ENCODE measurements around the gene KIF7. TPM values are rescaled to one million over a fixed set of nuclear protein-coding genes. Genes with fewer than 3 reads are reported as not detected.
"Not testable (repeated sequence)": the region's sequence is repeated elsewhere in the genome, so short reads cannot be mapped to it uniquely, and the experiment has no call there.

Gene KIF7
- total RNA-seq, 4 donors from 2014 or later, result 17.0 to 26.3 (median 18.3) TPM

GRCh38 chr15:89690276-89691218, 35.3 kb upstream of the KIF7 start, which contains the start of the genes PEX11A and WDR93:
Gene PEX11A, minus strand, starts transcription at chr15:89690754. Its CDS starts 122 bp downstream, at chr15:89690632.
Gene WDR93, plus strand, starts transcription at chr15:89690811. Its CDS starts 10,936 bp downstream, at chr15:89701747.
- TF ChIP-seq, protein P1, sequence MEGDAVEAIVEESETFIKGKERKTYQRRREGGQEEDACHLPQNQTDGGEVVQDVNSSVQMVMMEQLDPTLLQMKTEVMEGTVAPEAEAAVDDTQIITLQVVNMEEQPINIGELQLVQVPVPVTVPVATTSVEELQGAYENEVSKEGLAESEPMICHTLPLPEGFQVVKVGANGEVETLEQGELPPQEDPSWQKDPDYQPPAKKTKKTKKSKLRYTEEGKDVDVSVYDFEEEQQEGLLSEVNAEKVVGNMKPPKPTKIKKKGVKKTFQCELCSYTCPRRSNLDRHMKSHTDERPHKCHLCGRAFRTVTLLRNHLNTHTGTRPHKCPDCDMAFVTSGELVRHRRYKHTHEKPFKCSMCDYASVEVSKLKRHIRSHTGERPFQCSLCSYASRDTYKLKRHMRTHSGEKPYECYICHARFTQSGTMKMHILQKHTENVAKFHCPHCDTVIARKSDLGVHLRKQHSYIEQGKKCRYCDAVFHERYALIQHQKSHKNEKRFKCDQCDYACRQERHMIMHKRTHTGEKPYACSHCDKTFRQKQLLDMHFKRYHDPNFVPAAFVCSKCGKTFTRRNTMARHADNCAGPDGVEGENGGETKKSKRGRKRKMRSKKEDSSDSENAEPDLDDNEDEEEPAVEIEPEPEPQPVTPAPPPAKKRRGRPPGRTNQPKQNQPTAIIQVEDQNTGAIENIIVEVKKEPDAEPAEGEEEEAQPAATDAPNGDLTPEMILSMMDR (IDR thresholded peaks at IDR 0.05), result peak in 1 of 4 experiments; percentile 20
- TF ChIP-seq POLR2AphosphoS5 (IDR thresholded peaks at IDR 0.05) (peak; percentile 51), POLR2A (IDR thresholded peaks at IDR 0.05) (peak; percentile 12 to 31), EP300 (IDR thresholded peaks at IDR 0.05) (no peak)
- Histone ChIP-seq H3K9me3 (no peaks in the 10 kb centered on the region), H3K27ac (peak within 1 kb of the TSS in 3 of 4 donors; percentile 61 to 79 (median 77)), H3K4me1 (peaks cover 0 to 48% (median 6%) of the 10 kb centered on the region in 3 donors), H3K4me3 (peak within 1 kb of the TSS; percentile 84 to 90), H3K27me3 (no peaks in the 10 kb centered on the region), H3K36me3 (peaks cover 0 to 6% of the 10 kb centered on the region in 2 donors)
- WGBS, 2 donors (ENCODE audit: low coverage in 1 of 2), result 0 to 5% methylated on average over 2 to 13 of the region's 60 CpGs
- ATAC-seq, result peak; percentile 93

DNA sequence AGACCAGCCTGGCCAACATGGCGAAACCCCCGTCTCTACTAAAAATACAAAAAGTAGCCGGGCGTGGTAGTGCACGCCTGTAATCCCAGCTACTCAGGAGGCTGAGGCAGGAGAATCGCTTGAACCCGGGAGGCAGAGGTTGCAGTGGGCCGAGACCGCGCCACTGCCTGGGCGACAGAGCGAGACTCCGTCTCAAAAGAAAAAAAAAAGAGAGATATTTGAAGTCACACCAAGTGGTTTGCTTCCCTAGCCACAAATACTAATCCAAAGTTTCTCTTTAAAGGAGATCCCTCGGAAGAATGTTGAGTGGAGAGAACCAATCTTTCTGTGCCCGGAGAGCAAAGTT, 34.6 kb upstream of the KIF7 start:
- H3K9me3 ChIP-seq, H3K27me3 ChIP-seq, ATAC-seq: not testable (repeated sequence)
- H3K4me3 ChIP-seq, result peak overlapping the region; percentile 84 to 90
- H3K27ac ChIP-seq, result peak overlapping the region in 3 of 4 donors; percentile 61 to 79 (median 77)
- WGBS, 2 donors (ENCODE audit: low coverage in 1 of 2), result 40 to 41% methylated on average over 1 to 5 of the region's 15 CpGs
- peaks cover 0 to 48% (median 6%) of the 10 kb centered on the region in 3 donors for H3K4me1 ChIP-seq
- peaks cover 0 to 11% of the 10 kb centered on the region in 2 donors for H3K36me3 ChIP-seq

- H3K36me3 ChIP-seq, result peaks cover 0 to 35% of the 10 kb centered on the region in 2 donors
- no peaks in the 10 kb centered on the region for H3K9me3 ChIP-seq
- H3K4me1 ChIP-seq, result peaks cover 3 to 55% (median 6%) of the 10 kb centered on the region in 3 donors
- no peak for ATAC-seq
- H3K4me3 ChIP-seq, result no peak overlapping the region
- H3K27me3 ChIP-seq, result no peaks in the 10 kb centered on the region
- H3K27ac ChIP-seq, result peak overlapping the region in 1 of 4 donors; percentile 36
- TF ChIP-seq EP300 (IDR thresholded peaks at IDR 0.05), result no peak
- no peak for TF ChIP-seq POLR2A (IDR thresholded peaks at IDR 0.05)
- TF ChIP-seq POLR2AphosphoS5 (IDR thresholded peaks at IDR 0.05), result no peak
- TF ChIP-seq, protein P1 (IDR thresholded peaks at IDR 0.05), result no peak
These were observed 31.3 kb upstream of the KIF7 start for GRCh38 chr15:89686522-89686921.

- H3K27ac ChIP-seq, result peak overlapping the region in 2 of 4 donors; percentile 22 to 36
- peaks cover 0 to 35% of the 10 kb centered on the region in 2 donors for H3K36me3 ChIP-seq
- no peak overlapping the region for H3K4me3 ChIP-seq
- no peaks in the 10 kb centered on the region for H3K27me3 ChIP-seq
- H3K9me3 ChIP-seq, result no peaks in the 10 kb centered on the region
- TF ChIP-seq POLR2AphosphoS5 (IDR thresholded peaks at IDR 0.05), result no peak
- no peak for TF ChIP-seq EP300 (IDR thresholded peaks at IDR 0.05)
- no peak for TF ChIP-seq POLR2A (IDR thresholded peaks at IDR 0.05)
- TF ChIP-seq, protein P1 (IDR thresholded peaks at IDR 0.05), result no peak
- peaks cover 8 to 59% (median 9%) of the 10 kb centered on the region in 3 donors for H3K4me1 ChIP-seq
- WGBS, 2 donors (ENCODE audit: low coverage in 1 of 2), result 65 to 75% methylated on average over 2 of the region's 2 CpGs
- no peak for ATAC-seq
These were observed 30.7 kb upstream of the KIF7 start for GRCh38 chr15:89685995-89686394.

DNA sequence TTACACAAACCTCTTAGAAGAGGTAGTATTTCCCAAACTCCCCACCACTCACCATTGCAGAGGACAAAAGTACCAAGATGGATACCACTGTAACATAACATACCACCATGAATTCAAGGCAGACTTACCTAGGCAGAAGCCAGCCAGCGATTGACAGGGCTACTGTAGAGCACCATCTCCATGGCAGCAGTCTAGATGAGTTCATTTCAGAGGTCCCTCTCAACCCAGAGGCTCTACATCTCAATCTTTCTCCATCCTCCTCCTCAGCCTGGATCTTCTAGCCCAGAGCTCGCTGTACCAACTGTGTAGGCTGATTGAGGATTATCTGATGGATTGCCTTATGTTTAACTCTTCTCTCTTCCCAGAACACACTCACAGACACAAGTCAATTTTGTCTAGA, 25.9 kb upstream of the KIF7 start:
- TF ChIP-seq POLR2A (IDR thresholded peaks at IDR 0.05) (no peak), EP300 (IDR thresholded peaks at IDR 0.05) (no peak), POLR2AphosphoS5 (IDR thresholded peaks at IDR 0.05) (no peak)
- TF ChIP-seq, protein P1 (IDR thresholded peaks at IDR 0.05), result no peak
- no peaks in the 10 kb centered on the region for H3K9me3 ChIP-seq
- peaks cover 11 to 37% (median 14%) of the 10 kb centered on the region in 3 donors for H3K4me1 ChIP-seq
- no peaks in the 10 kb centered on the region for H3K27me3 ChIP-seq
- no peak overlapping the region for H3K4me3 ChIP-seq
- peaks cover 0 to 34% of the 10 kb centered on the region in 2 donors for H3K36me3 ChIP-seq
- H3K27ac ChIP-seq, result peak overlapping the region; percentile 64 to 86 (median 80)
- no peak for ATAC-seq
- 89 to 92% methylated on average over 2 of the region's 2 CpGs for WGBS, 2 donors (ENCODE audit: low coverage in 1 of 2)
